Measurements from ENCODE around the gene HOXD13.

Gene HOXD13

GRCh38 chr2:176122052-176122682 lies 29.6 kb downstream of the HOXD13 start:
- peak; percentile 57 for ATAC-seq
- TF ChIP-seq, protein P1, sequence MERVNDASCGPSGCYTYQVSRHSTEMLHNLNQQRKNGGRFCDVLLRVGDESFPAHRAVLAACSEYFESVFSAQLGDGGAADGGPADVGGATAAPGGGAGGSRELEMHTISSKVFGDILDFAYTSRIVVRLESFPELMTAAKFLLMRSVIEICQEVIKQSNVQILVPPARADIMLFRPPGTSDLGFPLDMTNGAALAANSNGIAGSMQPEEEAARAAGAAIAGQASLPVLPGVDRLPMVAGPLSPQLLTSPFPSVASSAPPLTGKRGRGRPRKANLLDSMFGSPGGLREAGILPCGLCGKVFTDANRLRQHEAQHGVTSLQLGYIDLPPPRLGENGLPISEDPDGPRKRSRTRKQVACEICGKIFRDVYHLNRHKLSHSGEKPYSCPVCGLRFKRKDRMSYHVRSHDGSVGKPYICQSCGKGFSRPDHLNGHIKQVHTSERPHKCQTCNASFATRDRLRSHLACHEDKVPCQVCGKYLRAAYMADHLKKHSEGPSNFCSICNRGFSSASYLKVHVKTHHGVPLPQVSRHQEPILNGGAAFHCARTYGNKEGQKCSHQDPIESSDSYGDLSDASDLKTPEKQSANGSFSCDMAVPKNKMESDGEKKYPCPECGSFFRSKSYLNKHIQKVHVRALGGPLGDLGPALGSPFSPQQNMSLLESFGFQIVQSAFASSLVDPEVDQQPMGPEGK (CRISPR knock-in tag; IDR thresholded peaks at IDR 0.05; ENCODE audit: borderline replicate concordance), result peak; percentile 85; the same call in 1 of the 2 replicates
- no peak for TF ChIP-seq ZFP3 (CRISPR knock-in tag; IDR thresholded peaks at IDR 0.05)

DNA sequence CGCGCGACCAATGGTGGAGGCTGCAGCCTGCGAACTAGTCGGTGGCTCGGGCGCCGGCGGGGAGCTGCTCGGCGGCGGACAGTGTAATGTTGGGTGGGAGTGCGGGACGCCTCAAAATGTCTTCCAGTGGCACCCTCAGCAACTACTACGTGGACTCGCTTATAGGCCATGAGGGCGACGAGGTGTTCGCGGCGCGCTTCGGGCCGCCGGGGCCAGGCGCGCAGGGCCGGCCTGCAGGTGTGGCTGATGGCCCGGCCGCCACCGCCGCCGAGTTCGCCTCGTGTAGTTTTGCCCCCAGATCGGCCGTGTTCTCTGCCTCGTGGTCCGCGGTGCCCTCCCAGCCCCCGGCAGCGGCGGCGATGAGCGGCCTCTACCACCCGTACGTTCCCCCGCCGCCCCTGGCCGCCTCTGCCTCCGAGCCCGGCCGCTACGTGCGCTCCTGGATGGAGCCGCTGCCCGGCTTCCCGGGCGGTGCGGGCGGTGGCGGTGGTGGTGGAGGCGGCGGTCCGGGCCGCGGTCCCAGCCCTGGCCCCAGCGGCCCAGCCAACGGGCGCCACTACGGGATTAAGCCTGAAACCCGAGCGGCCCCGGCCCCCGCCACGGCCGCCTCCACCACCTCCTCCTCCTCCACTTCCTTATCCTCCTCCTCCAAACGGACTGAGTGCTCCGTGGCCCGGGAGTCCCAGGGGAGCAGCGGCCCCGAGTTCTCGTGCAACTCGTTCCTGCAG lies 30.3 kb downstream of the HOXD13 start, which contains the start of gene HOXD9:
HOXD9 (plus strand) TSS at position 37 of the 728 bp plus-strand sequence; CDS start at position 87, 50 bp downstream.
- TF ChIP-seq CSDC2 (CRISPR knock-in tag; IDR thresholded peaks at IDR 0.05) (no peak), ESRRG (CRISPR knock-in tag; IDR thresholded peaks at IDR 0.05) (no peak), TSHZ2 (CRISPR knock-in tag; IDR thresholded peaks at IDR 0.05) (no peak), ISL1 (CRISPR knock-in tag; IDR thresholded peaks at IDR 0.05) (no peak), ZC3H10 (CRISPR knock-in tag; IDR thresholded peaks at IDR 0.05) (no peak), SNAI2 (CRISPR knock-in tag; IDR thresholded peaks at IDR 0.05) (no peak), BACH2 (CRISPR knock-in tag; IDR thresholded peaks at IDR 0.05; ENCODE audit: borderline replicate concordance) (no peak)
- ATAC-seq, result peak; percentile 87

DNA sequence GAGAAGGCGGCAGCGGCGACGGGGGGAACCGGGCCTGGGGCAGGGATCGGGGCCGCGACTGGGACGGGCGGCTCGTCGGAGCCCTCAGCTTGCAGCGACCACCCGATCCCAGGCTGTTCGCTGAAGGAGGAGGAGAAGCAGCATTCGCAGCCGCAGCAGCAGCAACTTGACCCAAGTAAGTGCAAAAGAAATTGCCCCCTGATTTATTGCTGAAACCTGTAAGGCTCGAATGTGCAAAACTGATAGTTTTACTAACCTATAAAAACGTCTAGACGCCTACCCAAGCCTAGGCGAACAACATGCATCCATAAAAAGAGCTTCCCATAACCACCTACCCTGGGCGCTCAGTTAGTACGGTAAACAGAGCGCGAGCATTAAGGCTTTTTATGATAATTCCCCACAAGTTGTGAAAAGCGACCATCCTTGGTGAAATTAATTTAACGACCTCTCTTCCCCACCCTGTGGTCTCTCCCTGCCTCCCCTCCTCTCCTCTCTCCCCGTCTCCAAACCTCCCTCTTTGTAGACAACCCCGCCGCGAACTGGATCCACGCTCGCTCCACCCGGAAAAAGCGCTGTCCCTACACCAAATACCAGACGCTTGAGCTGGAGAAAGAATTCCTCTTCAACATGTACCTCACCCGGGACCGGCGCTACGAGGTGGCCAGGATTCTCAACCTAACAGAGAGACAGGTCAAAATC lies 31.0 kb downstream of the HOXD13 start:
- TF ChIP-seq GLIS3 (CRISPR knock-in tag; IDR thresholded peaks at IDR 0.05) (no peak), POU6F1 (CRISPR knock-in tag; IDR thresholded peaks at IDR 0.05; ENCODE audit: borderline replicate concordance, low read depth) (no peak), ZNF8 (CRISPR knock-in tag; IDR thresholded peaks at IDR 0.05) (no peak), RARB (CRISPR knock-in tag; IDR thresholded peaks at IDR 0.05) (no peak), ARNTL (CRISPR knock-in tag; IDR thresholded peaks at IDR 0.05; ENCODE audit: borderline replicate concordance, low read depth) (no peak), ESRRG (CRISPR knock-in tag; IDR thresholded peaks at IDR 0.05) (no peak), OSR1 (CRISPR knock-in tag; IDR thresholded peaks at IDR 0.05) (no peak)
- TF ChIP-seq, protein P2, sequence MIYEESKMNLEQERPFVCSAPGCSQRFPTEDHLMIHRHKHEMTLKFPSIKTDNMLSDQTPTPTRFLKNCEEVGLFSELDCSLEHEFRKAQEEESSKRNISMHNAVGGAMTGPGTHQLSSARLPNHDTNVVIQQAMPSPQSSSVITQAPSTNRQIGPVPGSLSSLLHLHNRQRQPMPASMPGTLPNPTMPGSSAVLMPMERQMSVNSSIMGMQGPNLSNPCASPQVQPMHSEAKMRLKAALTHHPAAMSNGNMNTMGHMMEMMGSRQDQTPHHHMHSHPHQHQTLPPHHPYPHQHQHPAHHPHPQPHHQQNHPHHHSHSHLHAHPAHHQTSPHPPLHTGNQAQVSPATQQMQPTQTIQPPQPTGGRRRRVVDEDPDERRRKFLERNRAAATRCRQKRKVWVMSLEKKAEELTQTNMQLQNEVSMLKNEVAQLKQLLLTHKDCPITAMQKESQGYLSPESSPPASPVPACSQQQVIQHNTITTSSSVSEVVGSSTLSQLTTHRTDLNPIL (CRISPR knock-in tag; IDR thresholded peaks at IDR 0.05; ENCODE audit: low read depth), result no peak
- peak; percentile 42 for ATAC-seq

GRCh38 chr2:176124110-176124946 lies 31.8 kb downstream of the HOXD13 start:
- TF ChIP-seq, protein P2 (CRISPR knock-in tag; IDR thresholded peaks at IDR 0.05; ENCODE audit: low read depth), result no peak
- no peak for TF ChIP-seq GLIS3 (CRISPR knock-in tag; IDR thresholded peaks at IDR 0.05)
- no peak for TF ChIP-seq TOX (CRISPR knock-in tag; IDR thresholded peaks at IDR 0.05; ENCODE audit: borderline replicate concordance)
- no peak for TF ChIP-seq ZNF565 (CRISPR knock-in tag; conservative IDR thresholded peaks at IDR 0.05; ENCODE audit: low read depth)
- no peak for TF ChIP-seq ESRRG (CRISPR knock-in tag; IDR thresholded peaks at IDR 0.05)
- no peak for TF ChIP-seq ZNF70 (CRISPR knock-in tag; IDR thresholded peaks at IDR 0.05)
- TF ChIP-seq SNAI2 (CRISPR knock-in tag; IDR thresholded peaks at IDR 0.05), result no peak
- TF ChIP-seq ZC3H10 (CRISPR knock-in tag; IDR thresholded peaks at IDR 0.05), result no peak
- no peak for TF ChIP-seq ISL1 (CRISPR knock-in tag; IDR thresholded peaks at IDR 0.05)
- ATAC-seq, result no peak
